H1 (cell line): Measurements from ENCODE around the gene FSIP1. TPM values are rescaled to one million over a fixed set of nuclear protein-coding genes. Genes with fewer than 3 reads are reported as not detected.

Experiments used
- CTCF ChIA-PET: fragments of 300-600 bp; sonication (Branson Sonifier 250); formaldehyde crosslinking; loops from one replicate; lab custom pipeline; 2021; ENCODE audit not compliant: partially characterized antibody; lab: Charles Lee
- POLR2A ChIA-PET: fragments of 300-600 bp; sonication (Branson Sonifier 250); formaldehyde crosslinking; loops from one replicate; lab custom pipeline; 2021; ENCODE audit warnings: inconsistent platforms; ENCODE audit not compliant: partially characterized antibody; lab: Charles Lee
- DNase-seq, 2 experiments: peaks; one replicate each; pipeline versions ENCODE4 v3.0.0 to v3.0.0-alpha.2; 2010 to 2022; ENCODE audit warnings: low spot score in 2 of 2, low read depth in 1 of 2, mixed read lengths in 1 of 2
- FAIRE-seq: peaks from 2 replicates; lab custom pipeline; 2011; peaks lifted over from hg19 to GRCh38; lab: Jason Lieb, UNC
- H2AFZ ChIP-seq: 2 replicates; pipeline ENCODE4 v1.8.1; 2012; ENCODE audit warnings: low read length, inconsistent platforms
- H2AK5ac ChIP-seq: 2 replicates; pipeline ENCODE4 v1.6.1; 2013; ENCODE audit warnings: low read depth, low read length
- H2BK120ac ChIP-seq: replicated peaks from 2 replicates; pipeline ENCODE3; 2013; ENCODE audit warnings: low read depth, low read length, inconsistent platforms
- H2BK12ac ChIP-seq: 2 replicates; pipeline ENCODE4 v1.6.1; 2013; ENCODE audit warnings: low read depth, low read length
- H2BK15ac ChIP-seq: 2 replicates; pipeline ENCODE4 v1.6.1; 2013; ENCODE audit warnings: low read length
- H2BK20ac ChIP-seq: 2 replicates; pipeline ENCODE4 v1.6.1; 2013; ENCODE audit warnings: low read length
- H2BK5ac ChIP-seq: 2 replicates; pipeline ENCODE4 v1.6.1; 2013; ENCODE audit warnings: low read depth, low read length
- H3K14ac ChIP-seq: 2 replicates; pipeline ENCODE4 v1.6.1; 2013; ENCODE audit warnings: inconsistent platforms; ENCODE audit not compliant: insufficient read length
- H3K18ac ChIP-seq: 2 replicates; pipeline ENCODE4 v1.6.1; 2013; ENCODE audit warnings: low read length; ENCODE audit errors: extremely low read depth
- H3K23ac ChIP-seq: 2 replicates; pipeline ENCODE4 v1.6.1; 2013; ENCODE audit warnings: inconsistent platforms; ENCODE audit not compliant: insufficient read length
- H3K23me2 ChIP-seq: 2 replicates; pipeline ENCODE4 v1.6.1; 2013; ENCODE audit warnings: low read depth, low read length
- H3K27ac ChIP-seq: 2 replicates; pipeline ENCODE4 v1.6.1; 2011; ENCODE audit warnings: low read depth, low read length, inconsistent platforms
- H3K27me3 ChIP-seq, 4 experiments: replicated peaks in 1 of 4; 1 replicate in 1 of 4; 2 replicates in 3 of 4; pipeline versions ENCODE4 v1.6.1 to v1.8.1; 2011 to 2013; ENCODE audit warnings: low read length in 3 of 4, mild to moderate bottlenecking in 3 of 4, inconsistent platforms in 2 of 4, mixed read lengths in 2 of 4, moderate library complexity in 1 of 4; ENCODE audit not compliant: control insufficient read depth in 3 of 4, insufficient read depth in 3 of 4; ENCODE audit errors: extremely low read depth in 1 of 4
- H3K36me3 ChIP-seq, 4 experiments: 2 replicates each; pipeline versions ENCODE4 v1.6.1 to v1.8.1; 2011 to 2013; ENCODE audit warnings: mild to moderate bottlenecking in 4 of 4, low read length in 3 of 4, moderate library complexity in 2 of 4, control low read depth in 1 of 4, inconsistent platforms in 1 of 4; ENCODE audit not compliant: insufficient read depth in 4 of 4, control insufficient read depth in 2 of 4
- H3K4ac ChIP-seq: replicated peaks from 2 replicates; pipeline ENCODE3; 2013; ENCODE audit warnings: low read length, low read depth, mixed read lengths, inconsistent platforms; ENCODE audit not compliant: insufficient read length
- H3K4me1 ChIP-seq, 4 experiments: replicated peaks in 1 of 4; 1 replicate in 1 of 4; 2 replicates in 3 of 4; pipeline versions ENCODE4 v1.6.1 to v1.8.1; 2011 to 2013; ENCODE audit warnings: low read length in 3 of 4, inconsistent platforms in 2 of 4, mixed read lengths in 1 of 4; ENCODE audit not compliant: insufficient read depth in 4 of 4, control insufficient read depth in 3 of 4
- H3K4me2 ChIP-seq, 2 experiments: 2 replicates each; pipeline versions ENCODE4 v1.6.1 to v1.8.1; 2011 to 2013; ENCODE audit warnings: low read depth in 2 of 2, low read length in 2 of 2, control low read depth in 1 of 2, inconsistent platforms in 1 of 2, mild to moderate bottlenecking in 1 of 2; ENCODE audit not compliant: insufficient read depth in 1 of 2
- H3K4me3 ChIP-seq, 4 experiments: fragments of 200-600, 300-600 bp in 1 of 4; sonication (generic), shearing (Covaris generic), sonication (Bioruptor Twin) in 1 of 4; 2 replicates each; pipeline versions ENCODE4 v1.5.1 to v1.8.1; 2011 to 2016; ENCODE audit warnings: low read length in 4 of 4, low read depth in 3 of 4, control low read depth in 2 of 4, inconsistent platforms in 2 of 4, mild to moderate bottlenecking in 2 of 4, mixed read lengths in 1 of 4, moderate library complexity in 1 of 4; ENCODE audit not compliant: insufficient read depth in 2 of 4; ENCODE audit errors: extremely low read depth in 1 of 4
- H3K56ac ChIP-seq: replicated peaks from 2 replicates; pipeline ENCODE3; 2013; ENCODE audit warnings: low read depth, mild to moderate bottlenecking, mixed read lengths, low read length, inconsistent platforms; ENCODE audit not compliant: insufficient read length
- H3K79me1 ChIP-seq: 2 replicates; pipeline ENCODE4 v1.6.1; 2013; ENCODE audit warnings: low read depth, low read length, control low read depth
- H3K79me2 ChIP-seq, 2 experiments: 2 replicates each; pipeline versions ENCODE4 v1.6.1 to v1.8.1; 2012 to 2013; ENCODE audit warnings: low read length in 2 of 2, mild to moderate bottlenecking in 2 of 2, inconsistent platforms in 1 of 2; ENCODE audit not compliant: insufficient read depth in 2 of 2, control insufficient read depth in 1 of 2
- H3K9ac ChIP-seq, 4 experiments: replicated peaks in 1 of 4; 1 replicate in 1 of 4; 2 replicates in 3 of 4; pipeline versions ENCODE4 v1.6.1 to v1.8.1; 2011 to 2013; ENCODE audit warnings: low read depth in 3 of 4, low read length in 3 of 4, control low read depth in 2 of 4, mild to moderate bottlenecking in 2 of 4, moderate library complexity in 2 of 4, inconsistent platforms in 1 of 4; ENCODE audit errors: extremely low read depth in 1 of 4
- H3K9me3 ChIP-seq, 2 experiments: 2 replicates each; pipeline versions ENCODE4 v1.6.1 to v1.8.1; 2012 to 2013; ENCODE audit warnings: mild to moderate bottlenecking in 2 of 2, moderate library complexity in 2 of 2, control low read depth in 1 of 2, inconsistent platforms in 1 of 2, low read depth in 1 of 2, low read length in 1 of 2, mixed read lengths in 1 of 2; ENCODE audit not compliant: insufficient read depth in 2 of 2
- H4K20me1 ChIP-seq, 2 experiments: replicated peaks in 1 of 2; 2 replicates each; pipeline versions ENCODE3 to v1.8.1; 2011 to 2013; ENCODE audit warnings: inconsistent platforms in 2 of 2, low read length in 2 of 2, mild to moderate bottlenecking in 1 of 2; ENCODE audit not compliant: insufficient read depth in 2 of 2, control insufficient read depth in 1 of 2
- H4K5ac ChIP-seq: 2 replicates; pipeline ENCODE4 v1.6.1; 2013; ENCODE audit warnings: low read length, low read depth, mixed read lengths, inconsistent platforms; ENCODE audit not compliant: insufficient read length
- H4K8ac ChIP-seq: 2 replicates; pipeline ENCODE4 v1.8.0; 2013; ENCODE audit warnings: mild to moderate bottlenecking, moderate library complexity, low read length, inconsistent platforms; ENCODE audit not compliant: insufficient read depth; ENCODE audit errors: extremely low read depth
- H4K91ac ChIP-seq: replicated peaks from 2 replicates; pipeline ENCODE3; 2013; ENCODE audit warnings: low read length, mixed read lengths, inconsistent platforms; ENCODE audit not compliant: insufficient read length
- KDM1A ChIP-seq: fragments of 200-600, 300-600 bp; sonication (generic); IDR thresholded peaks from 2 replicates; pipeline ENCODE4 v1.7.1; 2016; ENCODE audit warnings: mild to moderate bottlenecking, low read length, borderline replicate concordance
- SP4 ChIP-seq: IDR thresholded peaks from 2 replicates; pipeline ENCODE4 v1.6.1; 2012; ENCODE audit warnings: low read length, inconsistent platforms
- SUZ12 ChIP-seq: fragments of 200-600 bp; sonication (generic); IDR thresholded peaks from 2 replicates; pipeline ENCODE4 v1.6.1; 2012; ENCODE audit warnings: mild to moderate bottlenecking, inconsistent platforms, low read length, moderate library complexity, mixed read lengths
- WGBS, 2 experiments: shearing (Covaris generic) in 1 of 2; methylation state at CpG; one replicate each; pipeline versions ENCODE4 v1.1.6 to v1.1.7; 2013 to 2015; ENCODE audit warnings: low lambda C conversion rate in 2 of 2, mixed read lengths in 2 of 2, inconsistent platforms in 1 of 2, low coverage in 1 of 2, missing lambda C conversion rate in 1 of 2; ENCODE audit not compliant: insufficient replicate concordance in 2 of 2, insufficient coverage in 1 of 2, insufficient read length in 1 of 2; ENCODE audit errors: extremely low coverage in 1 of 2, missing lambda C conversion rate in 1 of 2; 5-methylcytosine and 5-hydroxymethylcytosine counted together
- polyA plus RNA-seq, 7 experiments: library from polyadenylated mRNA; depleted of rRNA in 3 of 7; stranded (reverse) in 5 of 7; unstranded in 2 of 7; fragments of >200 nt in 5 of 7; fragments of 200-250 nt in 2 of 7; gene quantifications; 1 replicate in 5 of 7; 2 replicates in 1 of 7; 4 replicates in 1 of 7; pipeline versions ENCODE4 v1.2.1 to v1.2.3, GENCODE V29; 2011 to 2013; ENCODE audit warnings: missing spikeins in 2 of 7, mixed read lengths in 2 of 7
- total RNA-seq: library from RNA; stranded (reverse); fragmentation: NEBNext Ultra II Directional; extraction: Animal tissue kit (Norgen Biotek cat#: 25700); gene quantifications from 2 replicates; pipeline ENCODE4 v1.2.1, GENCODE V29; 2021

FSIP1 gene
- total and polyA plus RNA-seq, 2 of the 8 experiments (the other 6 are each of a cell fraction or from before 2014, with no cell fraction given), result 0.18 to 1.3 TPM

DNA sequence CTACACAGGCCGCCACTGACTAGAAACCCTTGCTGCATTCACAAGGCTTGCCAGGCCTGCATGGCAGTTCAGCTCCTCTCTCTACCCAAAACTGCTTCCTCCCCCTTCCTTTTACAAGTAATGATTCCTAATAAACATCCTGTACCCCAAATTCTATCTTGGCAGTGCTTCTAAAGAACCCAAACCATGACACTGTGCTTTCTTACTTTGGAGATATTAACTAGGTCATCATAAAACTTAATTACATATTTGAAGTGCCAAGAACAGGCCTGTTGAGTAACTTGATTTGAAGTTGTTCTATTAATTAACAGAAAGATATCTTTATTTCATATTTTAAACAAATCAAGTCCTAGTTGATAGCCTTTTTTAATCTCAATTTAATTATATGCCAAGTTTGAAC, 113.4 kb downstream of the FSIP1 start:
- POLR2A ChIA-PET, result no interaction called here
- no peak for FAIRE-seq
- Histone ChIP-seq H3K23ac (no peak overlapping the region), H2BK20ac (no peak overlapping the region), H3K9me3 (no peaks in the 10 kb centered on the region), H2BK120ac (no peak overlapping the region), H3K9ac (no peak overlapping the region), H3K18ac (no peak overlapping the region), H3K4ac (no peak overlapping the region), H3K27me3 (no peaks in the 10 kb centered on the region), H4K20me1 (no peaks in the 10 kb centered on the region), H2AK5ac (no peak overlapping the region), H3K36me3 (no peaks in the 10 kb centered on the region), H3K23me2 (no peaks in the 10 kb centered on the region), H2BK5ac (peak overlapping the region; percentile 72), H3K79me1 (no peaks in the 10 kb centered on the region), H4K5ac (no peak overlapping the region), H2BK12ac (peak overlapping the region; percentile 89; the same call in 1 of the 2 replicates), H4K8ac (no peak overlapping the region), H3K4me3 (no peak overlapping the region), H4K91ac (no peak overlapping the region), H3K79me2 (no peaks in the 10 kb centered on the region), H3K14ac (no peak overlapping the region), H2AFZ (no peak overlapping the region), H2BK15ac (0 out of 2 replicates have a peak overlapping the region, but pooled peaks have one; percentile 47), H3K4me2 (no peak overlapping the region), H3K27ac (no peak overlapping the region), H3K4me1 (peaks cover 4 to 11% (median 10%) of the 10 kb centered on the region in 4 experiments; a peak in 6 of 7 replicates), H3K56ac (no peak overlapping the region)
- 83% methylated on average over 1 of the region's 1 CpG; no CpG with 5 or more reads in 1 of the 2 experiments for WGBS, 2 experiments
- DNase-seq, result no peak
- CTCF ChIA-PET, result interaction anchor here (0.5 to 1.3 kb wide), 3 partner anchors 16 to 43 kb away, joined by 3 to 4 read pairs (median 4); no protein-coding TSS in a partner anchor
- TF ChIP-seq SUZ12, result no peak
- TF ChIP-seq KDM1A, result no peak
- no peak for TF ChIP-seq SP4
